AG04450 (cell line): Measurements from ENCODE around the gene GRM5. TPM values are rescaled to one million over a fixed set of nuclear protein-coding genes. Genes with fewer than 3 reads are reported as not detected.

ENCODE experiments used
- CTCF ChIA-PET: fragments of 300-600, 350-600 bp; formaldehyde crosslinking; extraction: SDS; loops from one replicate; lab custom pipeline; 2022; ENCODE audit warnings: antibody characterized with exemption, inconsistent platforms; lab: Charles Lee
- POLR2A ChIA-PET: fragments of 350-600 bp; formaldehyde crosslinking; extraction: SDS; loops from one replicate; lab custom pipeline; 2021; ENCODE audit warnings: antibody characterized with exemption, inconsistent platforms; lab: Yijun Ruan, JAX
- DNase-seq: peaks from one replicate; pipeline ENCODE4 v3.0.0-alpha.2; 2011; ENCODE audit warnings: low read depth, low spot score
- H3K27ac ChIP-seq: one replicate; pipeline ENCODE4 v1.5.1; 2012; ENCODE audit warnings: low read depth, low read length, control low read depth
- H3K27me3 ChIP-seq: one replicate; pipeline ENCODE4 v1.6.0; 2012; ENCODE audit warnings: low read length; ENCODE audit not compliant: control insufficient read depth, insufficient read depth
- H3K4me3 ChIP-seq: 2 replicates; pipeline ENCODE4 v1.5.1; 2011; ENCODE audit warnings: mild to moderate bottlenecking, low read depth, low read length, control low read depth
- H3K9me3 ChIP-seq: 2 replicates; pipeline ENCODE4 v1.5.1; 2012; ENCODE audit warnings: low read length; ENCODE audit not compliant: control insufficient read depth, insufficient read depth
- CTCF ChIP-seq: IDR thresholded peaks from 2 replicates; pipeline ENCODE4 v1.5.1; 2011; ENCODE audit warnings: low read depth, low read length, control low read depth, inconsistent platforms
- polyA plus RNA-seq: library from polyadenylated mRNA; depleted of rRNA; stranded (reverse); fragments of >200 nt; gene quantifications from 2 replicates; pipeline ENCODE4 v1.2.3, GENCODE V29; 2011

Gene GRM5
- polyA plus RNA-seq, 1 experiment, result 0.01 TPM

GRCh38 chr11:88620568-88621130 lies 445.1 kb downstream of the GRM5 start:
- TF ChIP-seq CTCF, result no peak
- H3K4me3 ChIP-seq, result no peak overlapping the region
- H3K27me3 ChIP-seq, result no peaks in the 10 kb centered on the region
- no peaks in the 10 kb centered on the region for H3K9me3 ChIP-seq
- no peak for DNase-seq
- H3K27ac ChIP-seq, result no peak overlapping the region
- ChIA-PET POLR2A (no interaction called here), CTCF (interaction anchor here (0.6 kb wide), 1 partner anchor 23 kb away, joined by 3 read pairs; no protein-coding TSS in a partner anchor)

GRCh38 chr11:88619656-88620385 lies 446.0 kb downstream of the GRM5 start:
- no peak overlapping the region for H3K4me3 ChIP-seq
- H3K27me3 ChIP-seq, result no peaks in the 10 kb centered on the region
- no peak for DNase-seq
- ChIA-PET POLR2A (no interaction called here), CTCF (interaction anchor here (1.1 kb wide), 1 partner anchor 7 kb away, joined by 3 read pairs; no protein-coding TSS in a partner anchor)
- no peak overlapping the region for H3K27ac ChIP-seq
- H3K9me3 ChIP-seq, result no peaks in the 10 kb centered on the region
- no peak for TF ChIP-seq CTCF

- DNase-seq, result no peak
- H3K27ac ChIP-seq, result no peak overlapping the region
- no peak overlapping the region for H3K4me3 ChIP-seq
- ChIA-PET CTCF (interaction anchor here (0.6 to 1.1 kb wide), 2 partner anchors 8 to 387 kb away, joined by 3 read pairs; no protein-coding TSS in a partner anchor), POLR2A (no interaction called here)
- H3K9me3 ChIP-seq, result no peaks in the 10 kb centered on the region
- no peak for TF ChIP-seq CTCF
- no peaks in the 10 kb centered on the region for H3K27me3 ChIP-seq
These were observed 446.7 kb downstream of the GRM5 start for GRCh38 chr11:88619071-88619425.

GRCh38 chr11:88618327-88619070 lies 447.3 kb downstream of the GRM5 start:
- no peak for TF ChIP-seq CTCF
- Histone ChIP-seq H3K27me3 (no peaks in the 10 kb centered on the region), H3K27ac (no peak overlapping the region), H3K9me3 (no peaks in the 10 kb centered on the region), H3K4me3 (no peak overlapping the region)
- DNase-seq, result no peak
- ChIA-PET POLR2A (no interaction called here), CTCF (interaction anchor here (0.6 to 1.1 kb wide), 2 partner anchors 9 to 386 kb away, joined by 3 read pairs; no protein-coding TSS in a partner anchor)
